T-helper 17 cell (primary cell): ENCODE measurements around the gene SULT2B1. TPM values are rescaled to one million over a fixed set of nuclear protein-coding genes. Genes with fewer than 3 reads are reported as not detected.
"Not testable (repeated sequence)": the region's sequence is repeated elsewhere in the genome, so short reads cannot be mapped to it uniquely, and the experiment has no call there.

Source experiments
- ATAC-seq: fragments of 150-1000 bp; cut with Tn5 transposase; 2 replicates; pipeline ENCODE4 v1.10.0; 2021; ENCODE audit warnings: mild to moderate bottlenecking, moderate library complexity
- DNase-seq, 3 donors: peaks; one replicate each; pipeline versions ENCODE4 v3.0.0 to v3.0.0-alpha.2; 2020 to 2021
- H3K9me3 ChIP-seq: one replicate; pipeline ENCODE4 v1.7.0; 2013; ENCODE audit warnings: low read length, mild to moderate bottlenecking; ENCODE audit not compliant: control insufficient read depth, poor library complexity, severe bottlenecking
- H3K27ac Mint-ChIP-seq: one replicate; pipeline ENCODE4 v1.8.0; 2022; ENCODE audit warnings: mild to moderate bottlenecking, moderate library complexity, mixed read lengths
- H3K27me3 Mint-ChIP-seq: one replicate; pipeline ENCODE4 v1.8.0; 2022; ENCODE audit warnings: mixed read lengths
- H3K36me3 Mint-ChIP-seq: one replicate; pipeline ENCODE4 v1.8.0; 2022; ENCODE audit warnings: low read depth, mixed read lengths
- H3K4me1 Mint-ChIP-seq: one replicate; pipeline ENCODE4 v1.8.0; 2022; ENCODE audit warnings: mild to moderate bottlenecking, mixed read lengths
- H3K4me3 Mint-ChIP-seq: one replicate; pipeline ENCODE4 v1.8.0; 2022; ENCODE audit warnings: mild to moderate bottlenecking, moderate library complexity, mixed read lengths
- total RNA-seq, 4 donors: library from RNA in 2 of 4; stranded (reverse) in 2 of 4; gene quantifications; one replicate each; pipeline ENCODE4 v1.2.3 and lab custom pipeline; 2022 to 2026

SULT2B1 gene
- total RNA-seq, 2 donors from 2014 or later, result not detected

- no peak overlapping the region for H3K4me3 Mint-ChIP-seq
- peak; percentile 73 for ATAC-seq
- H3K36me3 Mint-ChIP-seq, result no peaks in the 10 kb centered on the region
- peak; percentile 47 to 58 (median 53) for DNase-seq
- H3K9me3 ChIP-seq, result no peaks in the 10 kb centered on the region
- H3K27me3 Mint-ChIP-seq, result no peaks in the 10 kb centered on the region
- H3K27ac Mint-ChIP-seq, result no peak overlapping the region
- peaks cover 16% of the 10 kb centered on the region for H3K4me1 Mint-ChIP-seq
These were observed 38.5 kb upstream of the SULT2B1 start for GRCh38 chr19:48513289-48514122.

GRCh38 chr19:48514123-48514458, 37.9 kb upstream of the SULT2B1 start:
- Mint-ChIP-seq H3K27me3 (no peaks in the 10 kb centered on the region), H3K4me3 (no peak overlapping the region), H3K36me3 (no peaks in the 10 kb centered on the region), H3K27ac (no peak overlapping the region), H3K4me1 (peaks cover 16% of the 10 kb centered on the region)
- no peaks in the 10 kb centered on the region for H3K9me3 ChIP-seq
- ATAC-seq (no peak), DNase-seq (no peak)

DNA sequence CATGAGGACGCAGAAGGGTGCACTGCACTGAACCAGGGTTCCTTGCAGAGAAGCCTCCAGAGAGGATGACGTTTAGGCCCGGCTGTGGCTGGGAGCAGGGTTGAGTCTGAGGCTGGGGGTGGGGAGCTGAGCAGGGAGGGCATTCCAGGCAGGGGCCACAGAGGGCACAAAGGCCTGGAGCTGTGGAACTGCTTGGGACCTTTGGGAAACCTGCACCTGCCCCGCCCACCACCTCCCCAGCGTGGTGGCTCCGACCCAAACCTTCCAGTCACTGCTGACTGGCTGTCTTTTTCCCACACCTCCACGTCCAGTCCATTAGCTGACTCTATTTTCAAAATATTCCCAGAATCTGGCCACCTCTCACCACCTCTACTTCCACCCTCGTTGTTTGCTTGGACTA, 35.4 kb upstream of the SULT2B1 start:
- no peak for ATAC-seq
- H3K9me3 ChIP-seq, result no peaks in the 10 kb centered on the region
- Mint-ChIP-seq H3K4me3 (no peak overlapping the region), H3K27ac (no peak overlapping the region), H3K27me3 (no peaks in the 10 kb centered on the region), H3K4me1 (peaks cover 7% of the 10 kb centered on the region), H3K36me3 (no peaks in the 10 kb centered on the region)
- no peak for DNase-seq

- ATAC-seq (no peak), DNase-seq (no peak)
- no peaks in the 10 kb centered on the region for H3K36me3 Mint-ChIP-seq
- no peaks in the 10 kb centered on the region for H3K9me3 ChIP-seq
- no peak overlapping the region for H3K27ac Mint-ChIP-seq
- H3K4me3 Mint-ChIP-seq, result no peak overlapping the region
- H3K4me1 Mint-ChIP-seq, result peaks cover 7% of the 10 kb centered on the region
- no peaks in the 10 kb centered on the region for H3K27me3 Mint-ChIP-seq
These were observed 33.8 kb upstream of the SULT2B1 start for GRCh38 chr19:48518207-48518606.

DNA sequence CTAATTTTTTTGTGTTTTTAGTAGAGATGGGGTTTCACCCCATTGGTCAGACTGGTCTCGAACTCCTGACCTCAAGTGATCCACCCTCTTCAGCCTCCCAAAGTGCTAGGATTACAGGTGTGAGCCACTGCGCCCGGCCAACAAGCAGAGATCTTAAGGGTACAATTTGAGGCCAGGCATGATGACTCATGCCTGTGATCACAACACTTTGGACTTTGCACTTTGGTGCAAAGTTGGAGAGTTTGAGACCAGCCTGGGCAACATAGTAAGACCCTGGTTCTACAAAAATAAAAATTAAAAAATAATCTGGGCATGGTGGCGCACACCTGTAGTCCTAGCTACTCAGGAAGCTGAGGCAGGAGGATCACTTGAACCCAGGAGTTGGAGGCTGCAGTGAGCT, 32.5 kb upstream of the SULT2B1 start:
- H3K4me1 Mint-ChIP-seq, H3K36me3 Mint-ChIP-seq, H3K27me3 Mint-ChIP-seq, H3K4me3 Mint-ChIP-seq, H3K27ac Mint-ChIP-seq, H3K9me3 ChIP-seq, ATAC-seq, DNase-seq: not testable (repeated sequence)

DNA sequence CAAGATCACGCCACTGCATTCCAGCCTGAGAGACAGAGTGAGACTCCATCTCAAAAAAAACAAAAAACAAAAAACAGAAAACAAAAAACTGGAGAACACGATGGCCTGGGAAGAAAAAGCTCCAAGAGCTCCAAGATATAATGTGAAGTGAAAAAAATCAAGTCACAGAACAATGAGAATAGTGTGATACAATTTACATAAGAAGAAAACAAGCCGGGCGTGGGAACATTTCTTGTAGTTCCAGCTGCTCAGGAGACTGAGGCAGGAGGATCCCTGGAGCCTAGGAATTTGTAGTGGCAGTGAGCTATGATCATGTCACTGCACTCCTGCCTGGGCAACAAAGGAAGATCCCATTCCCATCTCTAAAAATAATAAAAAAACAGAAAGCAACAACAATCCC, 31.8 kb upstream of the SULT2B1 start:
- no peak for DNase-seq
- H3K36me3 Mint-ChIP-seq, result no peaks in the 10 kb centered on the region
- no peaks in the 10 kb centered on the region for H3K27me3 Mint-ChIP-seq
- H3K4me1 Mint-ChIP-seq, result peaks cover 4% of the 10 kb centered on the region
- no peak overlapping the region for H3K4me3 Mint-ChIP-seq
- ATAC-seq, result no peak
- H3K27ac Mint-ChIP-seq, result no peak overlapping the region
- H3K9me3 ChIP-seq, result peaks cover 4% of the 10 kb centered on the region

DNA sequence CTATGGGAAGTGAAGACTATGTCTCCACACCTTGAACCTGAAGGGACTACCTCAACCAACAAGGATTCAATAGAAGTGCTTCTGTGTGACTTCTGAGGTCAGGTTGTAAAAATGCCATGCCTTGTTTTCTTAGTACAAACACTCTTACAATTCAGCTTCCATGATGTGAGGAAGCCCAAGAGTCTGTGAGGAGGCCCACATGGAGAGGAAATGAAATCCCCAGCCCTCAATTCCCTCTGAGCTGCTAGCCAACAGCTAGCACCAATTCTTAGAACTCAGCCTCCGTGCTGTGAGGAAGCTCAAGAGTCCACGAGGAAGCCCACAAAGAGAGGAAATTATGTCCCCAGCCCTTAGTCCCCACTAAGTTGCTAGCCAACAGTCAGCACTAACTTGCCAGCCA, 27.8 kb upstream of the SULT2B1 start:
- peaks cover 4% of the 10 kb centered on the region for H3K9me3 ChIP-seq
- ATAC-seq, result no peak
- H3K36me3 Mint-ChIP-seq, result no peaks in the 10 kb centered on the region
- H3K4me1 Mint-ChIP-seq, result no peaks in the 10 kb centered on the region
- H3K27me3 Mint-ChIP-seq, result no peaks in the 10 kb centered on the region
- H3K4me3 Mint-ChIP-seq, result no peak overlapping the region
- no peak overlapping the region for H3K27ac Mint-ChIP-seq
- no peak for DNase-seq

GRCh38 chr19:48524732-48525131, 27.2 kb upstream of the SULT2B1 start:
- Mint-ChIP-seq H3K4me3 (no peak overlapping the region), H3K27ac (no peak overlapping the region), H3K4me1 (no peaks in the 10 kb centered on the region), H3K27me3 (no peaks in the 10 kb centered on the region), H3K36me3 (no peaks in the 10 kb centered on the region)
- DNase-seq (no peak), ATAC-seq (no peak)
- H3K9me3 ChIP-seq, result peaks cover 4% of the 10 kb centered on the region

DNA sequence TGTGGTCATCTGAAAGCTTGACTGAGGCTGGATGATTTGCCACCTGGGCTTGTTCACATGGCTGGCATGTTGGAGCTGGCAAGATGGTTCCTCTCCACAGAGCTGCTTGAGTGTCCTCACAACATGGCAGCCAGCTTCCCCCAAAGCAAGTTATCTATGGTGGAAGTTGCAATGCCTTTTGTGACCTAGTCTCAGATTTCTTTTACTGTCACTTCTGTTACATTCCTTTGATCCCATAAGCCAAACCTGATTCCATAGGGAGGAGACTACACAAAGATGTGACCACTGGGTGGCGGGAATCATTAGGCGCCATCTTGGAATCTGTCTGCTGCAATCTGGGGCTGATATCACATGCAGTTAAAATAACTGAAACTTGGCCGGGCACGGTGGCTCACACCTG, 22.8 kb upstream of the SULT2B1 start:
- H3K27me3 Mint-ChIP-seq, result peaks cover 18% of the 10 kb centered on the region
- H3K36me3 Mint-ChIP-seq, result no peaks in the 10 kb centered on the region
- no peak overlapping the region for H3K27ac Mint-ChIP-seq
- no peak for ATAC-seq
- DNase-seq, result no peak
- H3K4me1 Mint-ChIP-seq, result no peaks in the 10 kb centered on the region
- no peak overlapping the region for H3K4me3 Mint-ChIP-seq
- H3K9me3 ChIP-seq, result peaks cover 1% of the 10 kb centered on the region

DNA sequence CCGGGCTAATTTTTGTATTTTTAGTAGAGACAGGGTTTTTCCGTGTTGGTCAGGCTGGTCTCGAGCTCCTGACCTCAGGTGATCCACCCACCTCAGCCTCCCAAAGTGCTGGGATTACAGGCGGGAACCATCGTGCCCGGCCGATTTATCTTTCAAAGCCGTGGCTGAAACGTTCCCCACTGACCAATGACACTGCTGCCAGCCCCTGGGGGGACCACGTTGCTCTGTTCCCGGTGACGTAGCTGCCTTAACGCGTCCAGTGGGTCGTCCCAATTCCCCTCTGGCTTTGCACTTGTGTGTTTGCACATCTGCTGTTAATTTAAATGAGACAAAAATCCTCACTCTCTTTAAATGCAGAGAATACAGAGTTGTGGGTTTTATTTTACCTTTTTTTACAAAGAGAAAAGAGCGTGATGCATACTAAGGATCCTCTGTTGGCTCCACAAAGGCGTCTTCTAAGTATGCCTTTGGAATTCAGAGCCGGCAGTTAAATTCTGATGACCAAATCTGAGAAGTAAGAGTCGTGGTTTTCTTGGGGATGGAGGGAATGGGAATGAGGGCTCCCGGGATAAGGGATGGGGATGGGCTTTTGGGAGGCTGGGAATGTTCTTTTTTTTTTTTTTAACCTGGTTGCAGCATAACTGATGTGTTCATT, 21.8 kb upstream of the SULT2B1 start:
- Mint-ChIP-seq H3K4me3 (no peak overlapping the region), H3K36me3 (no peaks in the 10 kb centered on the region)

GRCh38 chr19:48530770-48531169, 21.2 kb upstream of the SULT2B1 start:
- no peaks in the 10 kb centered on the region for H3K9me3 ChIP-seq
- Mint-ChIP-seq H3K36me3 (no peaks in the 10 kb centered on the region), H3K4me1 (no peaks in the 10 kb centered on the region), H3K27ac (no peak overlapping the region), H3K27me3 (peaks cover 18% of the 10 kb centered on the region), H3K4me3 (no peak overlapping the region)
- ATAC-seq, result no peak
- no peak for DNase-seq

More for the DNA sequence above, 21.8 kb upstream of the SULT2B1 start:
- no peaks in the 10 kb centered on the region for H3K9me3 ChIP-seq
- DNase-seq (no peak), ATAC-seq (no peak)
- Mint-ChIP-seq H3K4me1 (no peaks in the 10 kb centered on the region), H3K27me3 (peaks cover 18% of the 10 kb centered on the region), H3K27ac (no peak overlapping the region)

- no peak for ATAC-seq
- H3K9me3 ChIP-seq, result no peaks in the 10 kb centered on the region
- H3K4me1 Mint-ChIP-seq, result no peaks in the 10 kb centered on the region
- peaks cover 18% of the 10 kb centered on the region for H3K27me3 Mint-ChIP-seq
- H3K27ac Mint-ChIP-seq, result no peak overlapping the region
- H3K36me3 Mint-ChIP-seq, result no peaks in the 10 kb centered on the region
- no peak overlapping the region for H3K4me3 Mint-ChIP-seq
- no peak for DNase-seq
These were observed 18.2 kb upstream of the SULT2B1 start for GRCh38 chr19:48533770-48534169.

DNA sequence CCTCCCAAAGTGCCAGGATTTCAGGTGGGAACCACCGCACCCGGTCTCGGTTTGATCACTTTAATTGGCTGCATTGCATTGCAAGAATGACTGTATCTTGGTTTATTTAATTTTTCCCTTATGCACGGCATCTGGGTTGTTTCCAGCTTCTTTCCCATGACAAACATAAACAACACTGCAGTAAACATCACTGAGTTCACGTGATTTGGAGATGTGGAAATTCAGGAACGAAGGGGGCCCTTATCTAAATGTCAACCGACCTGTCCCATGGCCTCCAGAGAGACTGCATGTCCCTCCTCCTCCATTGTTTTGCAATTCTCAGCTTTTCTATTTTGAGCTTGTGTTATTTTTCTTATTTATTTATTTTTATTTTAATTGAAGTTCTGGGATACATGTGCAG, 14.4 kb upstream of the SULT2B1 start:
- peaks cover 2% of the 10 kb centered on the region for H3K27me3 Mint-ChIP-seq
- ATAC-seq, result no peak

DNA sequence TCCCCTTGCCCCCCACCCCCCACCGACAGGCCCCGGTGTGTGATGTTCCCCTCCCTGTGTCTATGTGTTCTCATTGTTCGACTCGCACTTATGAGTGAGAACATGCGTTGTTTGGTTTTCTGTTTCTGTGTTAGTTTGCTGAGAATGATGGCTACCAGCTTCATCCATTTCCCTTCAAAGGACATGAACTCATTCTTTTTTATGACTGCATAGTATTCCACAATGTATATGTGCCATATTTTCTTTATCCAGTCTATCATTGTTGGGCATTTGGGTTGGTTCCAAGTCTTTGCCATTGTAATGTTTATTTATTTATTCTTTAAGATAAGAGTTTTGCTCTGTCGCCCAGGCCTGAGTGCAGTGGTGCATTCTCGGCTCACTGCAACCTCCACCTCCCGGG, 13.9 kb upstream of the SULT2B1 start:
- H3K9me3 ChIP-seq, H3K27ac Mint-ChIP-seq, H3K27me3 Mint-ChIP-seq, H3K36me3 Mint-ChIP-seq, DNase-seq, H3K4me1 Mint-ChIP-seq, H3K4me3 Mint-ChIP-seq, ATAC-seq: not testable (repeated sequence)

More for the DNA sequence above, 14.4 kb upstream of the SULT2B1 start:
- H3K27ac Mint-ChIP-seq, result no peak overlapping the region
- H3K9me3 ChIP-seq, result no peaks in the 10 kb centered on the region
- no peaks in the 10 kb centered on the region for H3K4me1 Mint-ChIP-seq
- no peaks in the 10 kb centered on the region for H3K36me3 Mint-ChIP-seq
- H3K4me3 Mint-ChIP-seq, result no peak overlapping the region
- no peak for DNase-seq
